ENCODE measurements around the gene SLC36A1.

DNA sequence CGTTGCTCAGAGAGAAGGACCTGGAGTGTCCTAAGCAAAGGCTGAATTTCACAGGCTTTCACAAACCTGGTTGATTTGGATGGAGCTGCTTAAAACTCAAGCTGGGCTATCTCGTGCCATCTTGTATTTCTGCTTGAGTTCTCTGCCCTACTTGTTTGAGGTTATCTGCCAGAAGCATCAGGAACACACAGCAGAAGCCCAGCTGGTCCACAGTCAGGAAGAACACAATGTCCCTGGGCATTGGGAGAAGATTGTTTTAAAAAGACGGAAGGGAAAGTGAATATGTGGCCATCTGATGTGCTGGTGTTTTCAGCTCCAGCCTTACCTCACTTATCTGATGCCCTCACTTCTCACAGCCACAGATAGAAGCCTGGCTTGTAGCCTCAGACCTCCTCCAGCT, 32.9 kb upstream of the SLC36A1 start:
- TF ChIP-seq, protein P1, sequence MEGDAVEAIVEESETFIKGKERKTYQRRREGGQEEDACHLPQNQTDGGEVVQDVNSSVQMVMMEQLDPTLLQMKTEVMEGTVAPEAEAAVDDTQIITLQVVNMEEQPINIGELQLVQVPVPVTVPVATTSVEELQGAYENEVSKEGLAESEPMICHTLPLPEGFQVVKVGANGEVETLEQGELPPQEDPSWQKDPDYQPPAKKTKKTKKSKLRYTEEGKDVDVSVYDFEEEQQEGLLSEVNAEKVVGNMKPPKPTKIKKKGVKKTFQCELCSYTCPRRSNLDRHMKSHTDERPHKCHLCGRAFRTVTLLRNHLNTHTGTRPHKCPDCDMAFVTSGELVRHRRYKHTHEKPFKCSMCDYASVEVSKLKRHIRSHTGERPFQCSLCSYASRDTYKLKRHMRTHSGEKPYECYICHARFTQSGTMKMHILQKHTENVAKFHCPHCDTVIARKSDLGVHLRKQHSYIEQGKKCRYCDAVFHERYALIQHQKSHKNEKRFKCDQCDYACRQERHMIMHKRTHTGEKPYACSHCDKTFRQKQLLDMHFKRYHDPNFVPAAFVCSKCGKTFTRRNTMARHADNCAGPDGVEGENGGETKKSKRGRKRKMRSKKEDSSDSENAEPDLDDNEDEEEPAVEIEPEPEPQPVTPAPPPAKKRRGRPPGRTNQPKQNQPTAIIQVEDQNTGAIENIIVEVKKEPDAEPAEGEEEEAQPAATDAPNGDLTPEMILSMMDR (IDR thresholded peaks at IDR 0.05) = no peak
- no peak for TF ChIP-seq EP300 (IDR thresholded peaks at IDR 0.05)

Data from tibial nerve (tissue), 4 donors.